IMR-90 (cell line): ENCODE measurements around the gene DISC1. TPM values are rescaled to one million over a fixed set of nuclear protein-coding genes. Genes with fewer than 3 reads are reported as not detected.

Experiments used
- ATAC-seq: fragments of 200-7000 bp; cut with Tn5 transposase; 2 replicates; pipeline ENCODE4 v1.9.1; 2020; ENCODE audit warnings: low read depth, mild to moderate bottlenecking, moderate library complexity
- BruUV-seq: library from RNA; stranded (reverse); fragments of 400-500 nt; replicated peaks from 2 replicates; lab custom pipeline; 2021; lab: Mats Ljungman, UMichigan
- CTCF ChIA-PET: fragments of 300-600 bp; formaldehyde crosslinking; extraction: SDS; loops from one replicate; lab custom pipeline; 2021; ENCODE audit warnings: antibody characterized with exemption; lab: Yijun Ruan, JAX
- POLR2A ChIA-PET: fragments of 300-600 bp; sonication (Branson Sonifier 250); formaldehyde crosslinking; loops from one replicate; lab custom pipeline; 2022; ENCODE audit warnings: antibody characterized with exemption; ENCODE audit not compliant: unreplicated experiment; lab: Charles Lee
- DNase-seq: peaks from one replicate; pipeline ENCODE4 v3.0.0; 2013
- H2AFZ ChIP-seq: replicated peaks from 2 replicates; pipeline ENCODE3; 2013; ENCODE audit warnings: low read length, mild to moderate bottlenecking; ENCODE audit not compliant: poor library complexity
- H2AK5ac ChIP-seq: 2 replicates; pipeline ENCODE4 v1.6.1; 2013; ENCODE audit warnings: low read depth, low read length, inconsistent platforms
- H2AK9ac ChIP-seq: replicated peaks from 2 replicates; pipeline ENCODE3; 2013; ENCODE audit warnings: mild to moderate bottlenecking, low read depth, low read length, moderate library complexity; ENCODE audit not compliant: poor library complexity
- H2BK120ac ChIP-seq: 2 replicates; pipeline ENCODE4 v1.6.1; 2013; ENCODE audit warnings: low read depth, low read length, inconsistent platforms
- H2BK15ac ChIP-seq: 3 replicates; pipeline ENCODE4 v1.6.1; 2013; ENCODE audit warnings: low read depth, low read length, inconsistent platforms
- H2BK20ac ChIP-seq: 2 replicates; pipeline ENCODE4 v1.6.1; 2013; ENCODE audit warnings: low read depth, mild to moderate bottlenecking, inconsistent platforms, low read length, moderate library complexity
- H2BK5ac ChIP-seq: 2 replicates; pipeline ENCODE4 v1.6.1; 2013; ENCODE audit warnings: mild to moderate bottlenecking, low read depth, low read length, inconsistent platforms; ENCODE audit not compliant: poor library complexity, severe bottlenecking
- H3K14ac ChIP-seq: replicated peaks from 2 replicates; pipeline ENCODE4 v1.6.1; 2013; ENCODE audit warnings: low read depth, low read length, inconsistent platforms
- H3K18ac ChIP-seq: 2 replicates; pipeline ENCODE4 v1.6.1; 2013; ENCODE audit warnings: low read depth, low read length, control low read depth
- H3K23ac ChIP-seq: 2 replicates; pipeline ENCODE4 v1.6.1; 2013; ENCODE audit warnings: low read depth, low read length, inconsistent platforms
- H3K27ac ChIP-seq: 2 replicates; pipeline ENCODE4 v1.5.1; 2013; ENCODE audit warnings: mild to moderate bottlenecking, control low read depth, low read length; ENCODE audit not compliant: insufficient read depth
- H3K27me3 ChIP-seq: 2 replicates; pipeline ENCODE4 v1.6.1; 2013; ENCODE audit warnings: low read length; ENCODE audit not compliant: control insufficient read depth, insufficient read depth
- H3K36me3 ChIP-seq: 2 replicates; pipeline ENCODE4 v1.6.1; 2013; ENCODE audit warnings: low read length, mixed read lengths; ENCODE audit not compliant: control insufficient read depth, insufficient read depth
- H3K4ac ChIP-seq: 2 replicates; pipeline ENCODE4 v1.6.1; 2013; ENCODE audit warnings: low read depth, low read length, inconsistent platforms
- H3K4me1 ChIP-seq: 2 replicates; pipeline ENCODE4 v1.6.1; 2013; ENCODE audit warnings: low read length, mixed read lengths; ENCODE audit not compliant: control insufficient read depth, insufficient read depth
- H3K4me2 ChIP-seq: 2 replicates; pipeline ENCODE4 v1.6.1; 2013; ENCODE audit warnings: low read depth, mild to moderate bottlenecking, control low read depth, low read length, moderate library complexity
- H3K4me3 ChIP-seq: 2 replicates; pipeline ENCODE4 v1.5.1; 2013; ENCODE audit warnings: low read depth, mild to moderate bottlenecking, control low read depth, low read length, moderate library complexity; ENCODE audit not compliant: insufficient read depth
- H3K56ac ChIP-seq: 2 replicates; pipeline ENCODE4 v1.6.1; 2013; ENCODE audit warnings: low read length, inconsistent platforms; ENCODE audit not compliant: insufficient read depth; ENCODE audit errors: extremely low read depth
- H3K79me1 ChIP-seq, 2 experiments: 2 replicates each; pipeline ENCODE4 v1.6.1; 2013; ENCODE audit warnings: low read length in 2 of 2, inconsistent platforms in 1 of 2, low read depth in 1 of 2
- H3K9ac ChIP-seq: 2 replicates; pipeline ENCODE4 v1.6.1; 2013; ENCODE audit warnings: low read depth, low read length, control low read depth
- H3K9me1 ChIP-seq: 2 replicates; pipeline ENCODE4 v1.6.1; 2013; ENCODE audit warnings: low read length, inconsistent platforms; ENCODE audit not compliant: insufficient read depth
- H3K9me3 ChIP-seq: 2 replicates; pipeline ENCODE4 v1.6.1; 2013; ENCODE audit warnings: low read length; ENCODE audit not compliant: control insufficient read depth, insufficient read depth
- H4K20me1 ChIP-seq: 2 replicates; pipeline ENCODE4 v1.6.1; 2013; ENCODE audit warnings: low read length, inconsistent platforms; ENCODE audit not compliant: insufficient read depth
- H4K5ac ChIP-seq: 2 replicates; pipeline ENCODE4 v1.6.1; 2013; ENCODE audit warnings: mild to moderate bottlenecking, low read depth, low read length, control low read depth
- H4K8ac ChIP-seq, 2 experiments: 2 replicates each; pipeline ENCODE4 v1.6.1; 2013; ENCODE audit warnings: low read depth in 2 of 2, low read length in 2 of 2, control low read depth in 1 of 2, inconsistent platforms in 1 of 2
- H4K91ac ChIP-seq: 2 replicates; pipeline ENCODE4 v1.6.1; 2013; ENCODE audit warnings: low read depth, low read length, inconsistent platforms; ENCODE audit not compliant: insufficient read depth
- BHLHE40 ChIP-seq: fragments of 150-350 bp; IDR thresholded peaks from 2 replicates; pipeline ENCODE4 v1.6.1; 2016; ENCODE audit warnings: mild to moderate bottlenecking, low read depth, low read length
- CEBPB ChIP-seq: IDR thresholded peaks from 2 replicates; pipeline ENCODE4 v1.6.1; 2012; ENCODE audit warnings: low read depth, low read length, improper control_type of control experiment
- FOS ChIP-seq: fragments of 150-350 bp; IDR thresholded peaks from 2 replicates; pipeline ENCODE4 v1.6.1; 2016; ENCODE audit warnings: low read depth, low read length
- RCOR1 ChIP-seq: IDR thresholded peaks from 2 replicates; pipeline ENCODE4 v1.6.1; 2012; ENCODE audit warnings: mild to moderate bottlenecking, low read length, improper control_type of control experiment; ENCODE audit not compliant: insufficient replicate concordance
- SMC3 ChIP-seq: fragments of 150-350 bp; IDR thresholded peaks from 2 replicates; pipeline ENCODE4 v1.6.1; 2016; ENCODE audit warnings: low read depth, mild to moderate bottlenecking, antibody characterized with exemption, low read length, moderate library complexity
- whole genome bisulfite sequencing, 2 experiments: methylation state at CpG; one replicate each; pipeline versions ENCODE4 v1.1.5 to v1.1.7; 2013; ENCODE audit warnings: missing lambda C conversion rate in 2 of 2; ENCODE audit not compliant: insufficient read length in 1 of 2; ENCODE audit errors: extremely low coverage in 2 of 2; 5-methylcytosine and 5-hydroxymethylcytosine counted together
- dilution Hi-C: fragments of 300-500 bp; cut with HindIII; formaldehyde crosslinking; loops from one replicate; pipeline ENCODE4 v1.14.3; 2018; ENCODE audit warnings: low sequenced_read_pairs; ENCODE audit not compliant: unreplicated experiment
- in situ Hi-C: fragments of 300-500 bp; cut with MboI; formaldehyde crosslinking; loops from 3 replicates; pipeline ENCODE4 v1.14.3; 2019; ENCODE audit warnings: low sequenced_read_pairs, inconsistent platforms, mixed read lengths
- intact Hi-C: fragments of 100-400 bp; cut with micrococcal nuclease; formaldehyde crosslinking; loops from 2 replicates; pipeline ENCODE4 v1.10.0; 2022
- polyA plus RNA-seq, 3 experiments: library from polyadenylated mRNA; depleted of rRNA; stranded (reverse); fragments of >200 nt; gene quantifications; 2 replicates each; pipeline ENCODE4 v1.2.3, GENCODE V29; 2012; ENCODE audit warnings: low replicate concordance in 1 of 3
- total RNA-seq: library from RNA; depleted of rRNA; stranded (reverse); fragments of >200 nt; gene quantifications from 2 replicates; pipeline ENCODE4 v1.2.3, GENCODE V29; 2012

Gene DISC1
- total and polyA plus RNA-seq, 2 of the 4 experiments (the other 2 are of a cell fraction) = 2.2 to 7.0 TPM

- DNase-seq = peak; percentile 95
- H3K56ac ChIP-seq = no peak overlapping the region
- no peaks in the 10 kb centered on the region for H3K79me1 ChIP-seq
- H2AK5ac ChIP-seq = peak overlapping the region; percentile 13
- peak overlapping the region in 1 of 2 experiments; percentile 41; a peak in 3 of 4 replicates for H4K8ac ChIP-seq
- H3K27me3 ChIP-seq = no peaks in the 10 kb centered on the region
- no peaks in the 10 kb centered on the region for H3K36me3 ChIP-seq
- H3K9me1 ChIP-seq = peaks cover 8% of the 10 kb centered on the region; the same call in 1 of the 2 replicates
- H3K4me3 ChIP-seq = no peak overlapping the region
- peak overlapping the region; percentile 72 for H4K91ac ChIP-seq
- TF ChIP-seq RCOR1 = peak; percentile 42
- TF ChIP-seq CEBPB = peak; percentile 86
- no peak for TF ChIP-seq SMC3
- TF ChIP-seq FOS = peak; percentile 65
- TF ChIP-seq BHLHE40 = no peak
- peaks cover 4% of the 10 kb centered on the region for H3K4me1 ChIP-seq
- H2BK20ac ChIP-seq = peak overlapping the region; percentile 77
- peak overlapping the region; percentile 41; the same call in 1 of the 2 replicates for H3K4ac ChIP-seq
- ChIA-PET CTCF (no interaction called here), POLR2A (no interaction called here)
- in situ Hi-C loops = no loop called here
- peak overlapping the region; percentile 16 for H2BK5ac ChIP-seq
- no peaks in the 10 kb centered on the region for H3K9me3 ChIP-seq
- H2AFZ ChIP-seq = no peak overlapping the region
- no peak overlapping the region for H3K23ac ChIP-seq
- peak overlapping the region; percentile 37; the same call in 1 of the 2 replicates for H4K5ac ChIP-seq
- peak overlapping the region; percentile 15 for H3K4me2 ChIP-seq
- dilution Hi-C loops = no loop called here
- no TSS peak for BruUV-seq
- no peak overlapping the region for H3K27ac ChIP-seq
- no CpG with 5 or more reads among the region's 5 CpGs for WGBS, 2 experiments
- H2AK9ac ChIP-seq = no peak overlapping the region
- H3K18ac ChIP-seq = peak overlapping the region; percentile 80; the same call in 1 of the 2 replicates
- H3K14ac ChIP-seq = peak overlapping the region; percentile 16; the same call in 1 of the 2 replicates
- H2BK120ac ChIP-seq = peak overlapping the region; percentile 85
- no peak overlapping the region for H3K9ac ChIP-seq
- H4K20me1 ChIP-seq = no peaks in the 10 kb centered on the region
- intact Hi-C loops = no loop called here
- ATAC-seq = peak; percentile 87
- peak overlapping the region; percentile 38; the same call in 2 of the 3 replicates for H2BK15ac ChIP-seq
These were observed 201.8 kb downstream of the DISC1 start for GRCh38 chr1:231828182-231828920.
